Measurements from ENCODE around the gene PDE9A. TPM values are rescaled to one million over a fixed set of nuclear protein-coding genes. Genes with fewer than 3 reads are reported as not detected.

Gene PDE9A
- total and polyA plus RNA-seq, 2 donors (not counting 3 experiments of a cell fraction or from before 2014, with no cell fraction given): 0.28 to 2.2 TPM

DNA sequence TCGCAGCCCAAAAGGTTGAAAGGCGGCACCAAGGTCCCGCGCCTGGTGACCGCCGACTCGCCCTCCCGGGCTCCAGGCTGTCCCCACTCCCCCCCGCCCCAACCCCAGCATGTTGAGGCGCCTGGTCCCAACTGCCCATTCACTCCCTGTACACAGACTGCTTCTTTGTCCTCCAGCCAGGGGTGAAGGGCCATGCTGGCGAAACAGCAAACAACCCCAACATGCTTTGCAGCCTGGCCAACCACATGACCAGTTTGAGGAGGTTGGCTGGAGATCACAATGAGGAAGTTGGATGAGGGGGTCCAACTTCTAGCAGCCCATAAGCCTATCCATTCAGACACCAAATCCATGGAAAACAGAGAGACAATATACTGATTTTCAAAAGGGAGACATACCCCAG lies 13.5 kb downstream of the PDE9A start:
- H3K36me3 ChIP-seq (ENCODE audit: control insufficient read depth in 2 of 2, extremely low read depth in 1 of 2, insufficient read depth in 2 of 2, low read length in 2 of 2): no peaks in the 10 kb centered on the region
- no peaks in the 10 kb centered on the region for H3K9me3 ChIP-seq (replicated peaks; ENCODE audit: control insufficient read depth, insufficient read depth, low read length)
- intact Hi-C loops (cut with micrococcal nuclease) (no loop called here), dilution Hi-C loops (cut with MboI; ENCODE audit: extremely low pct_ligation_motif_present, low sequenced_read_pairs) (no loop called here)
- ChIA-PET POLR2A (no interaction called here), CTCF (no interaction called here)
- no peaks in the 10 kb centered on the region for H3K9me1 ChIP-seq (replicated peaks; ENCODE audit: control insufficient read depth, extremely low read depth, insufficient read depth, low read length)
- FAIRE-seq: no peak
- H3K4me3 ChIP-seq (replicated peaks in 1 of 3; ENCODE audit: insufficient read depth in 1 of 3, low read depth in 1 of 3, low read length in 3 of 3): no peak overlapping the region
- no peak overlapping the region for H2AFZ ChIP-seq (ENCODE audit: low read depth, low read length)
- H4K20me1 ChIP-seq (replicated peaks; ENCODE audit: control insufficient read depth, extremely low read depth, insufficient read depth, low read length): no peaks in the 10 kb centered on the region
- no peak overlapping the region for H3K27ac ChIP-seq (ENCODE audit: insufficient read depth, low read depth, low read length)
- BruUV-seq (replicated peaks): no TSS peak
- no peak overlapping the region for H3K4me2 ChIP-seq (ENCODE audit: insufficient read depth, low read length)
- TF ChIP-seq POLR2AphosphoS5 (IDR thresholded peaks at IDR 0.05; ENCODE audit: insufficient read depth, low read depth, low read length): no peak
- TF ChIP-seq GATA2 (IDR thresholded peaks at IDR 0.05; ENCODE audit: insufficient read depth, insufficient read length, low read depth, low read length): no peak
- TF ChIP-seq JUN (IDR thresholded peaks at IDR 0.05; ENCODE audit: borderline replicate concordance, insufficient read depth, insufficient read length, low read depth): no peak
- no peak for TF ChIP-seq MYC (IDR thresholded peaks at IDR 0.05; ENCODE audit: low read depth, low read length)
- no peak for TF ChIP-seq POLR2A (IDR thresholded peaks at IDR 0.05; ENCODE audit: low read depth, low read length)
- TF ChIP-seq, protein P1, sequence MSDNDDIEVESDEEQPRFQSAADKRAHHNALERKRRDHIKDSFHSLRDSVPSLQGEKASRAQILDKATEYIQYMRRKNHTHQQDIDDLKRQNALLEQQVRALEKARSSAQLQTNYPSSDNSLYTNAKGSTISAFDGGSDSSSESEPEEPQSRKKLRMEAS (IDR thresholded peaks at IDR 0.05; ENCODE audit: insufficient read depth, insufficient read length): no peak
- TF ChIP-seq, protein P2, sequence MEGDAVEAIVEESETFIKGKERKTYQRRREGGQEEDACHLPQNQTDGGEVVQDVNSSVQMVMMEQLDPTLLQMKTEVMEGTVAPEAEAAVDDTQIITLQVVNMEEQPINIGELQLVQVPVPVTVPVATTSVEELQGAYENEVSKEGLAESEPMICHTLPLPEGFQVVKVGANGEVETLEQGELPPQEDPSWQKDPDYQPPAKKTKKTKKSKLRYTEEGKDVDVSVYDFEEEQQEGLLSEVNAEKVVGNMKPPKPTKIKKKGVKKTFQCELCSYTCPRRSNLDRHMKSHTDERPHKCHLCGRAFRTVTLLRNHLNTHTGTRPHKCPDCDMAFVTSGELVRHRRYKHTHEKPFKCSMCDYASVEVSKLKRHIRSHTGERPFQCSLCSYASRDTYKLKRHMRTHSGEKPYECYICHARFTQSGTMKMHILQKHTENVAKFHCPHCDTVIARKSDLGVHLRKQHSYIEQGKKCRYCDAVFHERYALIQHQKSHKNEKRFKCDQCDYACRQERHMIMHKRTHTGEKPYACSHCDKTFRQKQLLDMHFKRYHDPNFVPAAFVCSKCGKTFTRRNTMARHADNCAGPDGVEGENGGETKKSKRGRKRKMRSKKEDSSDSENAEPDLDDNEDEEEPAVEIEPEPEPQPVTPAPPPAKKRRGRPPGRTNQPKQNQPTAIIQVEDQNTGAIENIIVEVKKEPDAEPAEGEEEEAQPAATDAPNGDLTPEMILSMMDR (IDR thresholded peaks at IDR 0.05; ENCODE audit: extremely low read depth in 1 of 2, insufficient read depth in 1 of 2, low read depth in 1 of 2, low read length in 2 of 2): no peak
- H3K4me1 ChIP-seq (ENCODE audit: control insufficient read depth, extremely low read depth, insufficient read depth, low read length): no peaks in the 10 kb centered on the region
- no peak for DNase-seq (ENCODE audit: low read depth, low spot score)
- H3K9ac ChIP-seq (replicated peaks; ENCODE audit: extremely low read depth, insufficient read depth, low read length): no peak overlapping the region
- H3K79me2 ChIP-seq (ENCODE audit: control insufficient read depth, insufficient read depth, low read length): no peaks in the 10 kb centered on the region
- no peaks in the 10 kb centered on the region for H3K27me3 ChIP-seq (ENCODE audit: control insufficient read depth in 2 of 2, insufficient read depth in 2 of 2, low read length in 2 of 2)
